Spleen (tissue), 7 donors: ENCODE measurements around the gene PARVB.

ENCODE experiments used
- CTCF ChIP-seq, 11 experiments: fragments of 200-600 bp in 7 of 11; fragments of 450-650 bp in 4 of 11; sonication (generic) in 4 of 11; IDR thresholded peaks in 8 of 11; conservative IDR thresholded peaks in 3 of 11; 1 replicate in 7 of 11; 2 replicates in 4 of 11; pipeline versions ENCODE4 v1.4.0 to v1.8.0; 2016 to 2021; ENCODE audit warnings: antibody characterized with exemption in 11 of 11, inconsistent platforms in 4 of 11, mild to moderate bottlenecking in 1 of 11
- POLR2A ChIP-seq, 3 donors: fragments of 450-650 bp; IDR thresholded peaks; one replicate each; pipeline ENCODE4 v1.5.1; 2017; ENCODE audit warnings: antibody characterized with exemption in 3 of 3, mild to moderate bottlenecking in 1 of 3
- donor health status: DM: no; HTN: no; CAD: no; lungs with moderate emphysema.
- donor health status: DM: no; HTN: no; CAD: no.
- donor health status: DM: no; HTN: no; CAD: no.

GRCh38 chr22:44144046-44144569, 120.0 kb downstream of the PARVB start:
- TF ChIP-seq CTCF (IDR thresholded peaks at IDR 0.05 in 8 of 11, conservative IDR thresholded peaks at IDR 0.05 in 3 of 11) (no peak), POLR2A (IDR thresholded peaks at IDR 0.05) (no peak)
